Measurements from ENCODE around the gene CCDC74A.
"Not testable (repeated sequence)": the region's sequence is repeated elsewhere in the genome, so short reads cannot be mapped to it uniquely, and the experiment has no call there.

CCDC74A gene

DNA sequence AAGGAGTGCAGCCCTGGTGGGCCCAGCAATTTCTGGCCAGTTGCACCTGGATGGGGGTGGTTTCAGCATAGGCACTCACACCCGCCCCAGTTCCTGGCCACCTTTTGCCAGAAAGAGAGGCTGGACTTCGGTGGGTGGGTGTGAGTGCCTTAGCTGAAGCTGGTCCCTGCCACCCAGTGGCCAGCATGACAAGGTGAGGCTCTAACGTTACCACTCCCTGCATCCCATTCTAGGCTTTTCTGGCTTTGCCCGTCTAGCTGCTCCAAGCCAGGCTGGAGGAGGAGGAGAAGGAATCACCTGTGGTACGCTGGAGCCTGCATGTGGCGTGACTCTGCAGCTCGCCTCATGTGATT is 17.1 kb downstream of the CCDC74A start:
- not testable (repeated sequence) for H2BK5ac ChIP-seq (ENCODE audit: low read depth, low read length, poor library complexity, severe bottlenecking); H3K27me3 ChIP-seq (ENCODE audit: control insufficient read depth in 1 of 2, insufficient read depth in 1 of 2, low read length in 2 of 2); H3K4me1 ChIP-seq (ENCODE audit: control insufficient read depth, insufficient read depth, low read depth, low read length); H3K23ac ChIP-seq (ENCODE audit: low read length in 2 of 2); H3K36me3 ChIP-seq (ENCODE audit: control insufficient read depth in 1 of 2, insufficient read depth in 2 of 2, low read depth in 1 of 2, low read length in 2 of 2); H2BK120ac ChIP-seq (ENCODE audit: low read depth, low read length); H3K9me3 ChIP-seq (ENCODE audit: control insufficient read depth, low read length); H4K8ac ChIP-seq (ENCODE audit: low read length); H3K79me1 ChIP-seq (replicated peaks; ENCODE audit: low read length, poor library complexity, severe bottlenecking); H4K91ac ChIP-seq (ENCODE audit: low read length); H3K4me3 ChIP-seq (ENCODE audit: insufficient read depth in 1 of 2, low read depth in 1 of 2, low read length in 2 of 2); H2AFZ ChIP-seq (ENCODE audit: low read depth, low read length); H3K18ac ChIP-seq (ENCODE audit: low read depth in 1 of 2, low read length in 2 of 2); H3K9ac ChIP-seq (ENCODE audit: low read length); H2BK12ac ChIP-seq (ENCODE audit: low read length in 2 of 2); H2AK5ac ChIP-seq (ENCODE audit: low read length, severe bottlenecking); H3K27ac ChIP-seq (ENCODE audit: low read length, poor library complexity, severe bottlenecking); H2BK15ac ChIP-seq (ENCODE audit: low read depth, poor library complexity, severe bottlenecking); DNase-seq; H3K14ac ChIP-seq (ENCODE audit: low read length in 2 of 2); H3K4ac ChIP-seq (ENCODE audit: low read depth in 1 of 2, low read length in 2 of 2); H3K4me2 ChIP-seq (ENCODE audit: low read length, poor library complexity, severe bottlenecking)
- WGBS, result 61% methylated on average over 3 of the region's 7 CpGs

DNA sequence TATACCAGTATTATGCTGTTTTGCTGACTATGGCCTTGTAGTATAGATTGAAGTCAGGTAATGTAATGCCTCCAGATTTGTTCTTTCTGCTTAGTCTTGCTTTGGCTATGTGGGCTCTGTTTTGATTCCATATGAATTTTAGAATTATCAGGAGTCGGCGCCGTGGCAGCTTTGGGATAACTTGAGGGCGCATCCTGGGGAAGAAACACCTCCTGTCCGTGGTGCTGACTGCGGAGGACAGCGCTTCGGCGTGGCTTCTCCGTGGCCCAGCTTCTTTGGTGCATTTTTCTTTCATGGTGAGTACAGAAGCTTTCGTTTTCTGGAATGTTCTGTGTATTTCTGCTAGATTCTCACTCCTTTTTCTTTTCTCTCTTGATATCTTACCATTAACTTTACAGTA is 25.2 kb downstream of the CCDC74A start:
- Histone ChIP-seq H3K36me3 (ENCODE audit: control insufficient read depth in 1 of 2, insufficient read depth in 2 of 2, low read depth in 1 of 2, low read length in 2 of 2) (no peaks in the 10 kb centered on the region), H3K27me3 (ENCODE audit: control insufficient read depth in 1 of 2, insufficient read depth in 1 of 2, low read length in 2 of 2) (peaks cover 0 to 22% of the 10 kb centered on the region in 2 experiments), H3K4me2 (ENCODE audit: low read length, poor library complexity, severe bottlenecking) (no peak overlapping the region), H3K9ac (ENCODE audit: low read length) (no peak overlapping the region), H2BK5ac (ENCODE audit: low read depth, low read length, poor library complexity, severe bottlenecking) (no peak overlapping the region), H3K4ac (ENCODE audit: low read depth in 1 of 2, low read length in 2 of 2) (no peak overlapping the region), H3K14ac (ENCODE audit: low read length in 2 of 2) (no peak overlapping the region), H2AFZ (ENCODE audit: low read depth, low read length) (no peak overlapping the region), H3K9me3 (ENCODE audit: control insufficient read depth, low read length) (no peaks in the 10 kb centered on the region), H3K18ac (ENCODE audit: low read depth in 1 of 2, low read length in 2 of 2) (no peak overlapping the region), H3K23ac (ENCODE audit: low read length in 2 of 2) (no peak overlapping the region), H2AK5ac (ENCODE audit: low read length, severe bottlenecking) (no peak overlapping the region), H2BK15ac (ENCODE audit: low read depth, poor library complexity, severe bottlenecking) (no peak overlapping the region), H3K27ac (ENCODE audit: low read length, poor library complexity, severe bottlenecking) (no peak overlapping the region), H2BK12ac (ENCODE audit: low read length in 2 of 2) (no peak overlapping the region), H4K91ac (ENCODE audit: low read length) (no peak overlapping the region), H3K4me3 (ENCODE audit: insufficient read depth in 1 of 2, low read depth in 1 of 2, low read length in 2 of 2) (no peak overlapping the region), H3K4me1 (ENCODE audit: control insufficient read depth, insufficient read depth, low read depth, low read length) (no peaks in the 10 kb centered on the region), H2BK120ac (ENCODE audit: low read depth, low read length) (no peak overlapping the region), H4K8ac (ENCODE audit: low read length) (no peak overlapping the region), H3K79me1 (replicated peaks; ENCODE audit: low read length, poor library complexity, severe bottlenecking) (no peaks in the 10 kb centered on the region)
- DNase-seq, result no peak
- 88% methylated on average over 7 of the region's 11 CpGs for WGBS

DNA sequence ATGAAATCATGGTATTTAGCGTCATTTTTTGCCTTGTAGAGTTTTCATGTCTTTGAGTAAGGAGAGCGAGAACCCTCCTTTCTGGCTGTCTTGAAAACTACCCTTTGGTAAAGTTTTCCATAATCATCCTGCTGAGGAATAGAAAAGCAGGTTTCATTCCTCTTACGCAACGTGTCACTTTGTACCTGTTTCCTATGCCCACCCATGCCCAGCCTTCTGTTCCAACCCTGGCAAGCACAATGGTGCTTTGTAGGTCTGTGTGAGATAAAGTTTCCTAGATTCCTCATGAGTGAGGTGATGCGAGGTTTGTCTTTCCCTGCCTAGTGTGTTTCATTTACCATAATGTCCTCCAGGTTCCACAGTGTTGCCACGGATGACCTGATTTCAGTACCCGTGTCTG is 29.3 kb downstream of the CCDC74A start:
- Histone ChIP-seq H3K4ac (ENCODE audit: low read depth in 1 of 2, low read length in 2 of 2) (no peak overlapping the region), H2BK12ac (ENCODE audit: low read length in 2 of 2) (no peak overlapping the region), H2AFZ (ENCODE audit: low read depth, low read length) (no peak overlapping the region), H3K36me3 (ENCODE audit: control insufficient read depth in 1 of 2, insufficient read depth in 2 of 2, low read depth in 1 of 2, low read length in 2 of 2) (no peaks in the 10 kb centered on the region), H3K27me3 (ENCODE audit: control insufficient read depth in 1 of 2, insufficient read depth in 1 of 2, low read length in 2 of 2) (peaks cover 0 to 21% of the 10 kb centered on the region in 2 experiments), H3K14ac (ENCODE audit: low read length in 2 of 2) (no peak overlapping the region), H3K4me3 (ENCODE audit: insufficient read depth in 1 of 2, low read depth in 1 of 2, low read length in 2 of 2) (no peak overlapping the region), H2BK5ac (ENCODE audit: low read depth, low read length, poor library complexity, severe bottlenecking) (no peak overlapping the region), H3K9me3 (ENCODE audit: control insufficient read depth, low read length) (no peaks in the 10 kb centered on the region), H3K79me1 (replicated peaks; ENCODE audit: low read length, poor library complexity, severe bottlenecking) (no peaks in the 10 kb centered on the region), H4K91ac (ENCODE audit: low read length) (no peak overlapping the region), H4K8ac (ENCODE audit: low read length) (no peak overlapping the region), H3K4me1 (ENCODE audit: control insufficient read depth, insufficient read depth, low read depth, low read length) (no peaks in the 10 kb centered on the region), H3K27ac (ENCODE audit: low read length, poor library complexity, severe bottlenecking) (no peak overlapping the region), H2AK5ac (ENCODE audit: low read length, severe bottlenecking) (no peak overlapping the region), H3K23ac (ENCODE audit: low read length in 2 of 2) (no peak overlapping the region), H2BK15ac (ENCODE audit: low read depth, poor library complexity, severe bottlenecking) (no peak overlapping the region), H2BK120ac (ENCODE audit: low read depth, low read length) (no peak overlapping the region), H3K9ac (ENCODE audit: low read length) (no peak overlapping the region), H3K18ac (ENCODE audit: low read depth in 1 of 2, low read length in 2 of 2) (no peak overlapping the region), H3K4me2 (ENCODE audit: low read length, poor library complexity, severe bottlenecking) (no peak overlapping the region)
- no peak for DNase-seq
- WGBS, result 92% methylated on average over 4 of the region's 7 CpGs

DNA sequence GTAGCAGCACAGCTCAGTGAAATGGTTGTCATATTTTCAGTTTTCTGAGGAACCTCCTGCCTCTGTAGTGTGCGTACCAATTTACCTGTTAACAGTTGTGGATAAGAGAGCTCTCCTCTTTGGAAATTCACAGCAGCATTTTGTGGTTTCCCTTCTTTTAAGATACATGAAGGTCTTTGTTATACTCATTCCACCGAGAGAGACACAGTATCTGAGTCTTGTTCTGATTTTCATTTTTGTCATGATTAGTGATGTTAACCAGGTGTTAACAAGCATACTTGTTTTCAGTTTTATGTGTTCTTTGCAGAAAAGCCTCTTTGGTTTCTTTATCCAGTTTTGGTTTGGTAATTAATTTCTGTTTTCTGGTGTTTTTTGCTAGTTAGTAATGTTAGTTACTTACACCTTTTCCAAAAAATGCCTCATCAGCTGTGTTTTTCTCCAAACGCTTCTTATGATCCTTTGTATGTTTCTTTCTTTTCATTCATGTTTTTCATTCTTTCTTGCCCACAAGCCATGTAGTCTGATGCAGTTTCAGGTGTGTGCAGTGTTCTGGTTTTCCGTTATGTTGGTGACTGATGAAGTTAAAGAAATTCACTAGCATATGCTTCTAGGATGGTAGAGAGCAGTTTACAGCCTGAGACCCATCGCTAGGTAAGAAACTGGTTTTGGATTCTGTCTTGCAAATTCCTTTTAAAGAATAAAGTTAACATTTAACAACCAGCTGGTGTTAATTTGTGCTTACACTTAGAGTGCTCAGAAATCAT is 30.1 kb downstream of the CCDC74A start:
- no peak overlapping the region for H3K9ac ChIP-seq (ENCODE audit: low read length)
- no peak overlapping the region for H2AFZ ChIP-seq (ENCODE audit: low read depth, low read length)
- no peak overlapping the region for H2AK5ac ChIP-seq (ENCODE audit: low read length, severe bottlenecking)
- H2BK12ac ChIP-seq (ENCODE audit: low read length in 2 of 2), result no peak overlapping the region
- no peak overlapping the region for H2BK5ac ChIP-seq (ENCODE audit: low read depth, low read length, poor library complexity, severe bottlenecking)
- H3K9me3 ChIP-seq (ENCODE audit: control insufficient read depth, low read length), result no peaks in the 10 kb centered on the region
- no peak overlapping the region for H3K18ac ChIP-seq (ENCODE audit: low read depth in 1 of 2, low read length in 2 of 2)
- no peak overlapping the region for H3K4ac ChIP-seq (ENCODE audit: low read depth in 1 of 2, low read length in 2 of 2)
- DNase-seq, result no peak
- H3K4me2 ChIP-seq (ENCODE audit: low read length, poor library complexity, severe bottlenecking), result no peak overlapping the region
- no peak overlapping the region for H2BK120ac ChIP-seq (ENCODE audit: low read depth, low read length)
- H3K23ac ChIP-seq (ENCODE audit: low read length in 2 of 2), result no peak overlapping the region
- no peak overlapping the region for H3K14ac ChIP-seq (ENCODE audit: low read length in 2 of 2)
- no peaks in the 10 kb centered on the region for H3K79me1 ChIP-seq (replicated peaks; ENCODE audit: low read length, poor library complexity, severe bottlenecking)
- peaks cover 0 to 21% of the 10 kb centered on the region in 2 experiments for H3K27me3 ChIP-seq (ENCODE audit: control insufficient read depth in 1 of 2, insufficient read depth in 1 of 2, low read length in 2 of 2)
- no peak overlapping the region for H3K27ac ChIP-seq (ENCODE audit: low read length, poor library complexity, severe bottlenecking)
- no peak overlapping the region for H4K91ac ChIP-seq (ENCODE audit: low read length)
- H2BK15ac ChIP-seq (ENCODE audit: low read depth, poor library complexity, severe bottlenecking), result no peak overlapping the region
- WGBS, result 89% methylated on average over 3 of the region's 5 CpGs
- no peaks in the 10 kb centered on the region for H3K36me3 ChIP-seq (ENCODE audit: control insufficient read depth in 1 of 2, insufficient read depth in 2 of 2, low read depth in 1 of 2, low read length in 2 of 2)
- H3K4me3 ChIP-seq (ENCODE audit: insufficient read depth in 1 of 2, low read depth in 1 of 2, low read length in 2 of 2), result no peak overlapping the region
- no peak overlapping the region for H4K8ac ChIP-seq (ENCODE audit: low read length)
- H3K4me1 ChIP-seq (ENCODE audit: control insufficient read depth, insufficient read depth, low read depth, low read length), result no peaks in the 10 kb centered on the region
